Suprapubic skin (tissue), 4 donors: ENCODE measurements around the gene AUTS2.

Experiments
- EP300 ChIP-seq: sonication (generic); formaldehyde crosslinking; IDR thresholded peaks from one replicate; pipeline ENCODE4 v1.6.1; 2017; ENCODE audit warnings: antibody characterized with exemption
- POLR2A ChIP-seq, 2 donors: fragments of 450-650 bp; IDR thresholded peaks; one replicate each; pipeline ENCODE4 v1.6.1; 2017; ENCODE audit warnings: antibody characterized with exemption in 2 of 2, mild to moderate bottlenecking in 2 of 2, moderate library complexity in 2 of 2
- POLR2AphosphoS5 ChIP-seq, 3 donors: sonication (generic); formaldehyde crosslinking; IDR thresholded peaks; one replicate each; pipeline ENCODE4 v1.6.1; 2017; ENCODE audit warnings: antibody characterized with exemption in 3 of 3
- TF ChIP-seq, protein P1 (sequence below), 2 donors: fragments of 200-600 bp in 1 of 2; fragments of 450-650 bp in 1 of 2; sonication (generic) in 1 of 2; IDR thresholded peaks; one replicate each; pipeline ENCODE4 v1.5.1; 2016 to 2019; ENCODE audit warnings: antibody characterized with exemption in 2 of 2, mild to moderate bottlenecking in 1 of 2, moderate library complexity in 1 of 2

DNA sequence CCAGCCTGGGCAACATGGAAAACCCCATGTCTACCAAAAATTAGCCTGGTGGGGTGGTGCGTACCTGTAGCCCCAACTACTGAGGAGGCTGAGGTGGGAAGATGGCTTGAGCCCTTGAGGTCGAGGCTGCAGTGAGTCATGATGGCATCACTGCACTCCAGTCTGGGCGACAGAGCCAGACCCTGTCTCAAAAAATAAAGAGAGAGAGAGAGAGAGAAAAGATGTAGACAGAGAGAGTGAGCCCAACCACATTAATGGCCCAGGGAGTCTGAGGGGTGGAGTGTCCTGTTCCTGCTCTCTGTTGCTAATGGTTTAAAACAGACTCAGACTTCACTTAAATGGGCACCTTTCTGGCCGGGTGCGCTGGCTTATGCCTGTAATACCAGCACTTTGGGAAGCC lies 1078.0 kb downstream of the AUTS2 start:
- TF ChIP-seq, protein P1, sequence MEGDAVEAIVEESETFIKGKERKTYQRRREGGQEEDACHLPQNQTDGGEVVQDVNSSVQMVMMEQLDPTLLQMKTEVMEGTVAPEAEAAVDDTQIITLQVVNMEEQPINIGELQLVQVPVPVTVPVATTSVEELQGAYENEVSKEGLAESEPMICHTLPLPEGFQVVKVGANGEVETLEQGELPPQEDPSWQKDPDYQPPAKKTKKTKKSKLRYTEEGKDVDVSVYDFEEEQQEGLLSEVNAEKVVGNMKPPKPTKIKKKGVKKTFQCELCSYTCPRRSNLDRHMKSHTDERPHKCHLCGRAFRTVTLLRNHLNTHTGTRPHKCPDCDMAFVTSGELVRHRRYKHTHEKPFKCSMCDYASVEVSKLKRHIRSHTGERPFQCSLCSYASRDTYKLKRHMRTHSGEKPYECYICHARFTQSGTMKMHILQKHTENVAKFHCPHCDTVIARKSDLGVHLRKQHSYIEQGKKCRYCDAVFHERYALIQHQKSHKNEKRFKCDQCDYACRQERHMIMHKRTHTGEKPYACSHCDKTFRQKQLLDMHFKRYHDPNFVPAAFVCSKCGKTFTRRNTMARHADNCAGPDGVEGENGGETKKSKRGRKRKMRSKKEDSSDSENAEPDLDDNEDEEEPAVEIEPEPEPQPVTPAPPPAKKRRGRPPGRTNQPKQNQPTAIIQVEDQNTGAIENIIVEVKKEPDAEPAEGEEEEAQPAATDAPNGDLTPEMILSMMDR (IDR thresholded peaks at IDR 0.05): no peak
- no peak for TF ChIP-seq POLR2AphosphoS5 (IDR thresholded peaks at IDR 0.05)
- no peak for TF ChIP-seq EP300
- no peak for TF ChIP-seq POLR2A (IDR thresholded peaks at IDR 0.05)
